ENCODE results near the gene CCHCR1. TPM values are rescaled to one million over a fixed set of nuclear protein-coding genes. Genes with fewer than 3 reads are reported as not detected.

CCHCR1 gene
- total and polyA plus RNA-seq, 7 experiments from 2014 or later: 6.9 to 46.4 (median 24.2) TPM

- intact Hi-C loops (cut with micrococcal nuclease): no loop called here
- no peak for ATAC-seq
- Mint-ChIP-seq H3K4me1 (peaks cover 4 to 8% (median 7%) of the 10 kb centered on the region in 7 donors), H3K4me3 (no peak overlapping the region), H3K27me3 (peaks cover 0 to 3% (median 0%) of the 10 kb centered on the region in 5 donors), H3K27ac (no peak overlapping the region), H3K9me3 (peaks cover 0 to 3% (median 0%) of the 10 kb centered on the region in 11 donors), H3K36me3 (peaks cover 0 to 15% (median under 1%) of the 10 kb centered on the region in 5 donors)
- no peak for DNase-seq
- H3K27me3 ChIP-seq (ENCODE audit: control insufficient read depth in 2 of 2, insufficient read depth in 2 of 2, low read length in 2 of 2): no peaks in the 10 kb centered on the region
- ChIA-PET CTCF (interaction anchor here (0.8 kb wide), 1 partner anchor 226 kb away, joined by 3 read pairs; no protein-coding TSS in a partner anchor), POLR2A (interaction anchor here (0.6 kb wide), 1 partner anchor 215 kb away, joined by 3 read pairs; no protein-coding TSS in a partner anchor)
- H3K4me1 ChIP-seq (ENCODE audit: control insufficient read depth in 2 of 2, insufficient read depth in 2 of 2, low read length in 2 of 2): peaks cover 0 to 5% of the 10 kb centered on the region in 2 donors
- no peaks in the 10 kb centered on the region for H3K9me3 ChIP-seq (ENCODE audit: control insufficient read depth in 2 of 3, low read length in 3 of 3)
- no peak overlapping the region for H3K27ac ChIP-seq (ENCODE audit: low read depth, low read length)
- H3K4me3 ChIP-seq (ENCODE audit: low read length): no peak overlapping the region
- peaks cover 0 to 30% (median 0%) of the 10 kb centered on the region in 3 experiments for H3K36me3 ChIP-seq (ENCODE audit: control insufficient read depth in 2 of 3, insufficient read depth in 3 of 3, low read length in 3 of 3)
Measured at GRCh38 chr6:31140643-31141042, 17.0 kb downstream of the CCHCR1 start.

GRCh38 chr6:31139599-31139998 lies 18.0 kb downstream of the CCHCR1 start:
- H3K27me3 Mint-ChIP-seq: peaks cover 0 to 3% (median 0%) of the 10 kb centered on the region in 5 donors
- ChIA-PET POLR2A (interaction anchor here (0.7 to 3.2 kb wide), 2 partner anchors 76 to 226 kb away, joined by 3 to 28 read pairs; no protein-coding TSS in a partner anchor), CTCF (interaction anchor here (0.9 to 3.3 kb wide), 3 partner anchors 31 to 227 kb away, joined by 3 to 26 read pairs (median 3); no protein-coding TSS in a partner anchor)
- peaks cover 4 to 8% (median 7%) of the 10 kb centered on the region in 7 donors for H3K4me1 Mint-ChIP-seq
- no peaks in the 10 kb centered on the region for H3K27me3 ChIP-seq (ENCODE audit: control insufficient read depth in 2 of 2, insufficient read depth in 2 of 2, low read length in 2 of 2)
- peaks cover 0 to 8% (median 0%) of the 10 kb centered on the region in 5 donors for H3K36me3 Mint-ChIP-seq
- no peak for DNase-seq
- no peaks in the 10 kb centered on the region for H3K9me3 ChIP-seq (ENCODE audit: control insufficient read depth in 2 of 3, low read length in 3 of 3)
- no peak for ATAC-seq
- H3K27ac ChIP-seq (ENCODE audit: low read depth, low read length): no peak overlapping the region
- peak overlapping the region in 1 of 10 donors; percentile 11 for H3K4me3 Mint-ChIP-seq
- intact Hi-C loops (cut with micrococcal nuclease): no loop called here
- peaks cover 0 to 20% (median 0%) of the 10 kb centered on the region in 3 experiments for H3K36me3 ChIP-seq (ENCODE audit: control insufficient read depth in 2 of 3, insufficient read depth in 3 of 3, low read length in 3 of 3)
- peaks cover 0 to 5% of the 10 kb centered on the region in 2 donors for H3K4me1 ChIP-seq (ENCODE audit: control insufficient read depth in 2 of 2, insufficient read depth in 2 of 2, low read length in 2 of 2)
- peaks cover 0 to 1% (median 0%) of the 10 kb centered on the region in 11 donors for H3K9me3 Mint-ChIP-seq
- no peak overlapping the region for H3K27ac Mint-ChIP-seq
- H3K4me3 ChIP-seq (ENCODE audit: low read length): no peak overlapping the region

GRCh38 chr6:31138982-31139381 lies 18.6 kb downstream of the CCHCR1 start, which contains the start of gene PSORS1C2:
Gene PSORS1C2 (minus strand): TSS chr6:31139066. CDS start chr6:31139026, 40 bp downstream.
- CTCF ChIA-PET: interaction anchor here (0.6 to 3.3 kb wide), 9 partner anchors 13 to 237 kb away, joined by 3 to 26 read pairs (median 3); no protein-coding TSS in a partner anchor
- no peak for DNase-seq
- peaks cover 0 to 8% (median 0%) of the 10 kb centered on the region in 5 donors for H3K36me3 Mint-ChIP-seq
- ATAC-seq: no peak
- Histone ChIP-seq H3K4me3 (ENCODE audit: low read length) (no peak within 1 kb of the TSS), H3K27ac (ENCODE audit: low read depth, low read length) (no peak within 1 kb of the TSS), H3K27me3 (ENCODE audit: control insufficient read depth in 2 of 2, insufficient read depth in 2 of 2, low read length in 2 of 2) (no peaks in the 10 kb centered on the region), H3K36me3 (ENCODE audit: control insufficient read depth in 2 of 3, insufficient read depth in 3 of 3, low read length in 3 of 3) (peaks cover 0 to 15% (median 0%) of the 10 kb centered on the region in 3 experiments), H3K9me3 (ENCODE audit: control insufficient read depth in 2 of 3, low read length in 3 of 3) (no peaks in the 10 kb centered on the region), H3K4me1 (ENCODE audit: control insufficient read depth in 2 of 2, insufficient read depth in 2 of 2, low read length in 2 of 2) (peaks cover 0 to 5% of the 10 kb centered on the region in 2 donors)
- peaks cover 0 to 1% (median 0%) of the 10 kb centered on the region in 11 donors for H3K9me3 Mint-ChIP-seq
- POLR2A ChIA-PET: interaction anchor here (0.7 to 3.2 kb wide), 3 partner anchors 56 to 227 kb away, joined by 3 to 28 read pairs (median 3); no protein-coding TSS in a partner anchor
- peaks cover 4 to 8% (median 7%) of the 10 kb centered on the region in 7 donors for H3K4me1 Mint-ChIP-seq
- peak within 1 kb of the TSS in 4 of 10 donors; percentile 11 to 79 (median 76) for H3K4me3 Mint-ChIP-seq
- peak within 1 kb of the TSS in 3 of 9 donors; percentile 70 to 88 (median 71) for H3K27ac Mint-ChIP-seq
- peaks cover 0 to 3% (median 0%) of the 10 kb centered on the region in 5 donors for H3K27me3 Mint-ChIP-seq
- intact Hi-C loops (cut with micrococcal nuclease): no loop called here

- Mint-ChIP-seq H3K27me3 (peaks cover 0 to 3% (median 0%) of the 10 kb centered on the region in 5 donors), H3K4me1 (peaks cover 4 to 8% (median 7%) of the 10 kb centered on the region in 7 donors)
- POLR2A ChIA-PET: no interaction called here
Measured at GRCh38 chr6:31135710-31136109, 21.9 kb downstream of the CCHCR1 start.

GRCh38 chr6:31132806-31133205 lies 24.8 kb downstream of the CCHCR1 start:
- peaks cover 0 to 4% of the 10 kb centered on the region in 2 donors for H3K4me1 ChIP-seq (ENCODE audit: control insufficient read depth in 2 of 2, insufficient read depth in 2 of 2, low read length in 2 of 2)
- peaks cover 0 to 1% (median 0%) of the 10 kb centered on the region in 11 donors for H3K9me3 Mint-ChIP-seq
- peaks cover 0 to 19% (median 5%) of the 10 kb centered on the region in 5 donors for H3K27me3 Mint-ChIP-seq
- H3K4me3 Mint-ChIP-seq: no peak overlapping the region
- intact Hi-C loops (cut with micrococcal nuclease): no loop called here
- DNase-seq: no peak
- ChIA-PET CTCF (interaction anchor here (1.1 to 1.6 kb wide), 4 partner anchors 12 to 236 kb away, joined by 3 to 4 read pairs (median 3); no protein-coding TSS in a partner anchor), POLR2A (no interaction called here)
- H3K4me3 ChIP-seq (ENCODE audit: low read length): no peak overlapping the region
- ATAC-seq: no peak
- H3K27me3 ChIP-seq (ENCODE audit: control insufficient read depth in 2 of 2, insufficient read depth in 2 of 2, low read length in 2 of 2): no peaks in the 10 kb centered on the region
- no peaks in the 10 kb centered on the region for H3K36me3 Mint-ChIP-seq
- H3K27ac ChIP-seq (ENCODE audit: low read depth, low read length): no peak overlapping the region
- no peaks in the 10 kb centered on the region for H3K36me3 ChIP-seq (ENCODE audit: control insufficient read depth in 2 of 3, insufficient read depth in 3 of 3, low read length in 3 of 3)
- H3K4me1 Mint-ChIP-seq: peaks cover 9 to 12% (median 10%) of the 10 kb centered on the region in 7 donors
- H3K27ac Mint-ChIP-seq: no peak overlapping the region
- H3K9me3 ChIP-seq (ENCODE audit: control insufficient read depth in 2 of 3, low read length in 3 of 3): no peaks in the 10 kb centered on the region

More at GRCh38 chr6:31135710-31136109, 21.9 kb downstream of the CCHCR1 start:
- intact Hi-C loops (cut with micrococcal nuclease): loop anchor here (2.0 kb wide), 3 partner anchors 23 to 305 kb away; partner anchors contain the start of gene TCF19 (in 1 of the 2)
- no peak for DNase-seq
- Histone ChIP-seq H3K9me3 (ENCODE audit: control insufficient read depth in 2 of 3, low read length in 3 of 3) (no peaks in the 10 kb centered on the region), H3K36me3 (ENCODE audit: control insufficient read depth in 2 of 3, insufficient read depth in 3 of 3, low read length in 3 of 3) (no peaks in the 10 kb centered on the region), H3K27ac (ENCODE audit: low read depth, low read length) (no peak overlapping the region), H3K4me3 (ENCODE audit: low read length) (no peak overlapping the region), H3K4me1 (ENCODE audit: control insufficient read depth in 2 of 2, insufficient read depth in 2 of 2, low read length in 2 of 2) (peaks cover 0 to 5% of the 10 kb centered on the region in 2 donors), H3K27me3 (ENCODE audit: control insufficient read depth in 2 of 2, insufficient read depth in 2 of 2, low read length in 2 of 2) (no peaks in the 10 kb centered on the region)
- Mint-ChIP-seq H3K4me3 (no peak overlapping the region), H3K36me3 (no peaks in the 10 kb centered on the region), H3K27ac (no peak overlapping the region), H3K9me3 (peaks cover 0 to 1% (median 0%) of the 10 kb centered on the region in 11 donors)
- no peak for ATAC-seq
- CTCF ChIA-PET: interaction anchor here (0.5 to 1.4 kb wide), 4 partner anchors 31 to 231 kb away, joined by 3 to 5 read pairs (median 4); no protein-coding TSS in a partner anchor

GRCh38 chr6:31131595-31131994 lies 26.0 kb downstream of the CCHCR1 start:
- CTCF ChIA-PET: interaction anchor here (0.6 to 6.5 kb wide), 6 partner anchors 13 to 238 kb away, joined by 3 to 30 read pairs (median 4); no protein-coding TSS in a partner anchor
- Mint-ChIP-seq H3K27ac (peak overlapping the region in 1 of 9 donors; percentile 10), H3K27me3 (peaks cover 0 to 17% (median 5%) of the 10 kb centered on the region in 5 donors), H3K4me1 (peaks cover 4 to 7% (median 6%) of the 10 kb centered on the region in 7 donors), H3K36me3 (no peaks in the 10 kb centered on the region), H3K4me3 (no peak overlapping the region), H3K9me3 (no peaks in the 10 kb centered on the region)
- no peaks in the 10 kb centered on the region for H3K36me3 ChIP-seq (ENCODE audit: control insufficient read depth in 2 of 3, insufficient read depth in 3 of 3, low read length in 3 of 3)
- H3K27ac ChIP-seq (ENCODE audit: low read depth, low read length): no peak overlapping the region
- H3K4me1 ChIP-seq (ENCODE audit: control insufficient read depth in 2 of 2, insufficient read depth in 2 of 2, low read length in 2 of 2): no peaks in the 10 kb centered on the region
- no peaks in the 10 kb centered on the region for H3K27me3 ChIP-seq (ENCODE audit: control insufficient read depth in 2 of 2, insufficient read depth in 2 of 2, low read length in 2 of 2)
- no peak overlapping the region for H3K4me3 ChIP-seq (ENCODE audit: low read length)
- no peak for DNase-seq
- POLR2A ChIA-PET: interaction anchor here (0.7 kb wide), 1 partner anchor 235 kb away, joined by 4 read pairs; no protein-coding TSS in a partner anchor
- intact Hi-C loops (cut with micrococcal nuclease): no loop called here
- ATAC-seq: no peak
- no peaks in the 10 kb centered on the region for H3K9me3 ChIP-seq (ENCODE audit: control insufficient read depth in 2 of 3, low read length in 3 of 3)
